SKM-1 (cell line): ENCODE results near the gene DRC3.
"Not testable (repeated sequence)": the region's sequence is repeated elsewhere in the genome, so short reads cannot be mapped to it uniquely, and the experiment has no call there.

Source experiments
- DNase-seq: peaks from one replicate; lab custom pipeline; 2025; ENCODE audit not compliant: unreplicated experiment; lab: John Stamatoyannopoulos, UW

Gene DRC3

GRCh38 chr17:17989618-17990017 lies 17.0 kb downstream of the DRC3 start:
- DNase-seq, result no peak

- DNase-seq, result no peak
Observed at GRCh38 chr17:17990282-17990681, 17.6 kb downstream of the DRC3 start.

- DNase-seq, result no peak
Observed at GRCh38 chr17:17993366-17993765, 20.7 kb downstream of the DRC3 start.

GRCh38 chr17:17993852-17994251 lies 21.2 kb downstream of the DRC3 start:
- no peak for DNase-seq

- no peak for DNase-seq
Observed at GRCh38 chr17:17994271-17995069, 21.8 kb downstream of the DRC3 start.

- DNase-seq, result not testable (repeated sequence)
Observed at GRCh38 chr17:17995887-17996286, 23.2 kb downstream of the DRC3 start.

- DNase-seq, result no peak
Observed at GRCh38 chr17:17998934-17999333, 26.3 kb downstream of the DRC3 start.

GRCh38 chr17:17999364-18000029 lies 26.8 kb downstream of the DRC3 start:
- no peak for DNase-seq

- no peak for DNase-seq
Observed at GRCh38 chr17:18000030-18000408, 27.4 kb downstream of the DRC3 start.

GRCh38 chr17:18002171-18002570 lies 29.5 kb downstream of the DRC3 start:
- no peak for DNase-seq

- no peak for DNase-seq
Observed at GRCh38 chr17:18004345-18004744, 31.7 kb downstream of the DRC3 start.

GRCh38 chr17:18004884-18005305 lies 32.2 kb downstream of the DRC3 start:
- no peak for DNase-seq

GRCh38 chr17:18005496-18005895 lies 32.8 kb downstream of the DRC3 start:
- DNase-seq, result no peak

GRCh38 chr17:18006495-18007239 lies 34.0 kb downstream of the DRC3 start:
- DNase-seq, result no peak

- no peak for DNase-seq
Observed at GRCh38 chr17:18008496-18009268, 36.0 kb downstream of the DRC3 start.

GRCh38 chr17:18009609-18010420 lies 37.2 kb downstream of the DRC3 start:
- no peak for DNase-seq

GRCh38 chr17:18011286-18011685 lies 38.6 kb downstream of the DRC3 start:
- DNase-seq, result no peak

- DNase-seq, result no peak
Observed at GRCh38 chr17:18014006-18014405, 41.3 kb downstream of the DRC3 start.

- DNase-seq, result no peak
Observed at GRCh38 chr17:18015593-18015992, 42.9 kb downstream of the DRC3 start.

- DNase-seq, result no peak
Observed at GRCh38 chr17:18016426-18016825, 43.8 kb downstream of the DRC3 start.
